CD1c-positive myeloid dendritic cell (primary cell): ENCODE measurements around the gene GRHL3.
"Not testable (repeated sequence)": the region's sequence is repeated elsewhere in the genome, so short reads cannot be mapped to it uniquely, and the experiment has no call there.

Experiments
- DNase-seq: peaks from one replicate; pipeline ENCODE4 v3.0.0-alpha.2; 2016; ENCODE audit errors: extremely low spot score

GRHL3 gene

GRCh38 chr1:24319312-24319863, at the start of gene GRHL3:
Gene GRHL3, plus strand, starts transcription at chr1:24319357. Its CDS starts 195 bp downstream, at chr1:24319552.
- no peak for DNase-seq

DNA sequence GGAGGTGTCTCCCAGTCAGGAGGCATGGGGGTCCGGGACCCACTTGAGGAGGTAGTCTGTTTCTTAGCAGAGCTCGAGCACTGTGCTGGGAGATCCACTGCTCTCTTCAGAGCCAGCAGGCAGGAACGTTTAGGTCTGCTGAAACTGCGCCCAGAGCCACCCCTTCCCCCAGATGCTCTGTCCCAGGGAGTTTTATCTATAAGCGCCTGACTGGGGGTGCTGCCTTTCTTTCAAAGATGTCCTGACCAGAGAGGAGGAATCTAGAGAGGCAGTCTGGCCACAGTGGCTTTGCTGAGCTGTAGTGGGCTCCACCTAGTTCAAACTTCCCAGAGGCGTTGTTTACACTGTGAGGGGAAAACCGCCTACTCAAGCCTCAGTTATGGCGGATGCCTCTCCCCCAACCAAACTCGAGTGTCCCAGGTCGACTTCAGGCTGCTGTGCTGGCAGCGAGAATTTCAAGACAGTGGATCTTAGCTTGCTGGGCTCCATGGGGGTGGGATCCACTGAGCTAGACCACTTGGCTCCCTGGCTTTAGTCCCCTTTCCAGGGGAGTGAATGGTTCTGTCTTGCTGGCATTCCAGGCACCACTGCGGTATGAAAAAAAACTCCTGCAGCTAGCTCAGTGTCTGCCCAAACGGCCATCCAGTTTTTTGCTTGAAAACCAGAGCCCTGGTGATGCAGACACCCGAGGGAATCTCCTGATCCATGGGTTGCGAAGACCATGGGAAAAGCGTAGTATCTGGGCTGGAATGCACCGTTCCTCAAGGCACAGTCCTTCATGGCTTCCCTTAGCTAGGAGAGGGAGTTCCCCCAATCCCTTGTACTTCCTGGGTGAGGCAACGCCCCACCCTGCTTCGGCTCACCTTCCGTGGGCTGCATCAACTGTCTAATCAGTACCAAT, 44.7 kb upstream of the GRHL3 start:
- DNase-seq: not testable (repeated sequence)

GRCh38 chr1:24275104-24275410, 44.1 kb upstream of the GRHL3 start:
- no peak for DNase-seq

DNA sequence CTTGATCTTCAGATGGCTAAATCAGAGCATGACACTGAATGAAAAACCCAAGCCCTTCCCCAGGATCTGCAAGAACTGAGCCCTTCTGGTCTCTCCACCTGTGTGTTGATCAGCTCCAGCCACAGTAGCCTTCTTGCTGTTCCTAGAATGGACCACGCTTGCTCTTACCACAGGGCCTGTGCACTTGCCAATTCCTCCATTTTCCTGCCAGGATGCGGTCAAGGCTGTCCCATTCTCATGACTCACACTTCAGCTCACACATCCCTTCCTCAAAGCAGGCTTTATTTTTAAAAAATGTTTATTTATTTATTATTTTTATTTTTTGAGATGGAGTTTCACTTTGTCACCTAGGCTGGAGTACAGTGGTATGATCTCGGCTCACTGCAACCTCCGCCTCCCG, 43.6 kb upstream of the GRHL3 start:
- no peak for DNase-seq

- no peak for DNase-seq
Observed at GRCh38 chr1:24276791-24277190, 42.4 kb upstream of the GRHL3 start.

DNA sequence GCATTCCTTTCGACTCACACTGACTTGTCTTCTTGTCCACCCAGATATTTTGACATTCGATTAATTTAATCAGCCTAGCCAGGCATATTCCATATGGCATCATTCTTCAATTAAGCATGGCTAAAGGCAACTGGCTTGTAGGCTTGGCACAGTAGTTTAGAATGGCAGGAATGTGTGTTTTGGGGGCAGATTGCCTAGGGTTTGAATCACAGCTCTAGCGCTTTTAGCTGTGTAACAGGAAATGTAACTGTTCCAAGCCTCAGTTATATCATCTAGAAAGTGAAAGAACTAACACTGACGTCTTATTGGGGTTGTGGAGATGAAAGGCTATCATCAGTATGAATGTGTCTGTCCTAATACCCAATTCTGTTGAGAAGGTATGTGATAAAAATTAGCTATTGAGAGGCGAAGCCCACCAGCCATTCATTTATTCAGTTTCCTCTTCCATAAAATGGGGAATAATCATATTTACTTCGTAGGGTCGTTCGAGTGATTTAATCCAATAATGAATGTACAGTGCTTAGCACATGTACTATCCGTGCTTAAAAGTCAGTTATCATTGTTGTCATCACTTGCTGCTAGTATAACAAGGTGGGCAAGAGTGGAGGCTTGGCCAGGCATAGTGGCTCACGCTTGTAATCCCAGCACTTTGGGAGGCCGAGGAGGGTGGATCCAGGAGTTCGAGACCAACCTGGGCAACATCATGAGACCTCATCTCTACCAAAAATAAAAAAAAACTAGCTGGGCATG, 41.6 kb upstream of the GRHL3 start:
- DNase-seq: no peak

GRCh38 chr1:24278726-24279125, 40.4 kb upstream of the GRHL3 start:
- DNase-seq: no peak

DNA sequence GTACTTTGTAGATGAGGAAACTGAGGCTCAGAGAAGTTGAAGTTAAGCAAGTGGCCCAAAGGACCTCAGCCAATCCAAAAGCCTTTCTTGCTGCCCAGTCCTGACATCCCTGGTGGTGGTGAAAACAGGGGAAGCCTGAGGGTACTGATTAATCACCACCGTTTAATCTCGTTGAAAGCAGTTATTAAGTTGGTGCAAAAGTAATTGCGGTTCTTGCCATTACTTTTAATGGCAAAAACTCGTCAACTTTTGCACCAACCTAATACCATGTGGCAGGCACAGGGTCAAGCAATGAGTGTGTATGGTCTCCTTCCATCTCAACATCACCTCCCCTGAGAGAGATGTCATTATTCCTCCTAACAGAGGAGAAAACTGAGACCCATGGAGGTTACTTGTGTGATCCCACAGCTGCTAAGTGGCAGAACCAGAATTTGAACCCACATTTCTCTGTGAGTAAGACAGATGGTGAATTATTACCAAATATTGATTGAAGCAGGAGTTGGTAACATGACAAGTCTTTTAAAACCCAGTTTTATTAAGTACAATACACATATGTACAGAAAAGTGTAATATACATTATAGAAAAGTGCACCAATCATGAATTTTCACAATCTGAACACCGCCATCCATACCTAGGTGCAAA, 39.4 kb upstream of the GRHL3 start:
- no peak for DNase-seq

DNA sequence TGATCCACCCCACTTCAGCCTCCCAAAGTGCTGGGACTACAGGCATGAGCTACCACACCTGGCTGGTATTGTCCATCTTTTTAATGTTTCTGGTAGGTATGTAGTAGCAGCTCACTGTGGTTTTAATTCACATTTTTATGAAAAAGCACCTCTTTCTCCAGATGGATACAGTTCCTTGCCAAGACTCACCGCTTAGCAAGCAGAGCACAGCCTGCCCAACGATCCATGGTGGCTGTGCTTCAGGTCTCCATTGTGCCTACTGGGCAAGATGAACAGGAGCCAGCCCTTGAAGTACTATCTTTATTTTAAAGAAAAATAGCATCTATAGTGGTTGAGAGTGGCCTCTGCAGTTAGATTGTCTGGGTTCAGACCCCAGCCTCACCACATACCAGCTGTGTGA, 37.6 kb upstream of the GRHL3 start:
- no peak for DNase-seq

GRCh38 chr1:24282491-24282890, 36.7 kb upstream of the GRHL3 start:
- no peak for DNase-seq

- no peak for DNase-seq
Observed at GRCh38 chr1:24283326-24284155, 35.6 kb upstream of the GRHL3 start.

- DNase-seq: no peak
Observed at GRCh38 chr1:24284156-24284471, 35.0 kb upstream of the GRHL3 start.

DNA sequence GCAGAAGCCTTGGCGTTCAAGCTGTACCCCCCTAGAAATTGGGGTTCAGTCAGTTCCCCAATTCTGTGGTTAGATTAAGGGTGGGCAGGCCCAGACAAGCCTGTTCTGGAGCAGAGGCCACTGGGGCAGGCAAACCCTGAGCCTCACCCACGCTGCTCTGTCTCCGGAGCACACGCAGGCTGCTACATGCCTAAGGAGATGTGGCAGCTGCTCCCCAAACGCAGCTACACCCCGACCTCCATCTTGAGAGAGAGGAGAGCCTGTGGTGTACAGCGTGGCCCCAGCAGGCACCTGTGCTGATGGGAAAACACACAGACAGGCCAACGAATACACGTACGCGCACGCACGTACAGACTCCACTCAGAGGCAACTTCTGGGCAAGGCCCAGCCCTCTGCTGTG, 33.9 kb upstream of the GRHL3 start:
- DNase-seq: no peak

- DNase-seq: no peak
Observed at GRCh38 chr1:24286246-24287010, 32.7 kb upstream of the GRHL3 start.

DNA sequence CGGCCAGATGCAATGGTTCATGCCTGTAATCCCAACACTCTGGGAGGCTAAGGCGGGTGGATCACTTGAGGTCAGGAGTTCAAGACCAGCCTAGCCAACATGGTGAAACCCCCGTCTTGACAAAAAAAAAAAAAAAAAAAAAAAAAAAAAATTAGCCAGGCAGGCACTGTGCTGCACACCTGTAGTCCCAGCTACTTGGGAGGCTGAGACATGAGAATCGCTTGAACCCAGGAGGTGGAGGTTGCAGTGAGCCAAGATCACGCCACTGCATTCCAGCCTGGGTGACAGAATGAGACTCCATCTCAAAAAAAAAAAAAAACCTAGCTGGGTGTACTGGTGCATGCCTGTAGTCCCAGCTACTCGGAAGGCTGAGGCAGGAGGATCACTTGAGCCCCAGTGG, 31.4 kb upstream of the GRHL3 start:
- not testable (repeated sequence) for DNase-seq

DNA sequence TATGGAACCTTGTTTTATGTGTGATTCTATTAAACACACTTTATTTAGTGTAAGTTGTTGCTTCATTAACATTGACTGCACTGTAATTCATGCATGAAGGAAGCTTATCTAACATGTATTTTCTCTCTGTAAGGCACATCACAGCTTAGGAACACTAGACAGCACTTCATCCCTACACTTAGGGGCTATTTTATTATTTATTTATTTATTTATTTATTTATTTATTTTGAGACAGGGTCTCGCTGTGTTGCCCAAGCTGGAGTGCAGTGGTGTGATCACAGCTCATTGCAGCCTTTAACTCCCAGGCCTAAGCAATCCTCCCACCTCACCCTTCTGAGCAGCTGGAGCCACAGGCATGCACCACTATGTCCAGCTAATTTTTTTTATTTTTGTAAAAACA, 30.7 kb upstream of the GRHL3 start:
- DNase-seq: no peak

DNA sequence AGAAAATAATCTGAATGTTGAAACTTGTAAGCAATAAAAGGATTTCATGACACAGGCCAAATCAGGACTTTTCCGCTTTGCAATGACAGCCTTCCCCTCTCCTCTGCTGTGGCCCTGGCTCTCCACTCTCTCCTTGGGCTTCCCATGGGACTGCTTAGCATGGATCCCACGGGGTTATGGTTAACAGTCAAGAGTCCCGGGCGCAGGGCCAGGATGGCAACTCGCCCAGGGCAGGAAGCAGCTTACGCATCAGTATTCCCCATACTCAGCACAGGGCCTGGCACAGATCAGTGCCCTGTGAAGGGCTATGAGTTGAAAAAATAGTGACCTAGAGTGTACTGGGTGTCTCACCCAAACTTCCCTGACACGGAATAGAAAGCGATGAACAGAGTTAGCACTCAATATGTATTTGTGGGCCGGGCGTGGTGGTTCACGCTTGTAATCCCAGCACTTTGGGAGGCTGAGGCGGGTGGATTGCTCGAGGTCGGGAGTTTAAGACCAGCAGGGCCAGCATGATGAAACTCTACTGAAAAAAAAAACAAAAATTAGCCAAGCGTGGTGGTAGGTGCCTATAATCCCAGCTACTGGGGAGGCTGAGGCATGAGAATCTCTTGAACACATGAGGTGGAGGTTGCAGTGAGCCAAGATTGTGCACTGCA, 29.1 kb upstream of the GRHL3 start:
- DNase-seq: no peak

DNA sequence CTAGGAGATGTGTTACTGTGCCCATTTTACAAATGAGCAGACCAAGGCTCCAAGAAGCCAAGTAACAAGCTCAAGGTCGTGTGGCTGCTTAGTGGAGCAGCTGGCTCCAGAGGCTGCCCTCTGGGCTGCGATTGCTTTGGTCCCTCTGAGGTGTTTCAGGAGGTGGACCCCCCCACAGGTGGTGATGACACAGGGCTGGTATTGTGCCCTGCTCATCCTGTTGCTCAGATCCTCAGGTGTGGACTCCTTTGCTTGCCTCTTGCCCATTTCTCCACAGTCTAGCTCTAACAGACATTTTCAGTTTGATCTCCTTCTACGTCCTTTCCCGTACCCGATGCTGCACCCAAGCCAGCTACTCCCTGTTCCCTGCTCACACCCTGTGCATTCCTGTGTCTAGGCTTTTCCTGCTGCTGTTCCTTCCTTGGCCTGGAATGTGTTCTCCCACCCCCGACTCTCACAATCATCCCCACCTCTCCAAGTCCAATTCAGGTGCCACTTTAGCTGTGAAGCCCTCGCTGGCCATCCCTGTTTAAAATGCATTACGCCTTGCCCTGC, 28.1 kb upstream of the GRHL3 start:
- DNase-seq: no peak

- no peak for DNase-seq
Observed at GRCh38 chr1:24292103-24292502, 27.1 kb upstream of the GRHL3 start.

GRCh38 chr1:24292887-24293286, 26.3 kb upstream of the GRHL3 start:
- DNase-seq: no peak
